DMS114 treated with DMSO at 0.1 percent for 48 hours (cell line): ENCODE results near the gene NFASC.

Source experiments
- DNase-seq: peaks from one replicate; lab custom pipeline; 2025; ENCODE audit not compliant: unreplicated experiment; lab: John Stamatoyannopoulos, UW

Gene NFASC

GRCh38 chr1:205002705-205003104 is 132.0 kb downstream of the NFASC start:
- no peak for DNase-seq

- DNase-seq: no peak
These were observed 132.9 kb downstream of the NFASC start for GRCh38 chr1:205003358-205004131.

- no peak for DNase-seq
These were observed 133.7 kb downstream of the NFASC start for GRCh38 chr1:205004351-205004750.

- no peak for DNase-seq
These were observed 138.2 kb downstream of the NFASC start for GRCh38 chr1:205008896-205009295.

- DNase-seq: no peak
These were observed 139.0 kb downstream of the NFASC start for GRCh38 chr1:205009670-205010069.

GRCh38 chr1:205012391-205013140 is 141.9 kb downstream of the NFASC start:
- no peak for DNase-seq

GRCh38 chr1:205013683-205014367 is 143.2 kb downstream of the NFASC start:
- no peak for DNase-seq

GRCh38 chr1:205014783-205015182 is 144.1 kb downstream of the NFASC start:
- DNase-seq: no peak

GRCh38 chr1:205015241-205015640 is 144.6 kb downstream of the NFASC start:
- DNase-seq: no peak

GRCh38 chr1:205016075-205016474 is 145.4 kb downstream of the NFASC start:
- DNase-seq: no peak

- DNase-seq: no peak
These were observed 145.9 kb downstream of the NFASC start for GRCh38 chr1:205016584-205016983.

GRCh38 chr1:205017001-205017400 is 146.3 kb downstream of the NFASC start:
- DNase-seq: no peak

GRCh38 chr1:205017766-205018165 is 147.1 kb downstream of the NFASC start:
- no peak for DNase-seq

- DNase-seq: no peak
These were observed 147.7 kb downstream of the NFASC start for GRCh38 chr1:205018381-205018780.

GRCh38 chr1:205020466-205020865 is 149.8 kb downstream of the NFASC start:
- no peak for DNase-seq

GRCh38 chr1:205024679-205025078 is 154.0 kb downstream of the NFASC start:
- DNase-seq: no peak

- no peak for DNase-seq
These were observed 154.6 kb downstream of the NFASC start for GRCh38 chr1:205025239-205025638.

- DNase-seq: no peak
These were observed 155.5 kb downstream of the NFASC start for GRCh38 chr1:205026181-205026580.

- DNase-seq: no peak
These were observed 157.7 kb downstream of the NFASC start for GRCh38 chr1:205028390-205028789.

GRCh38 chr1:205028924-205029323 is 158.3 kb downstream of the NFASC start:
- DNase-seq: no peak

- DNase-seq: no peak
These were observed 159.6 kb downstream of the NFASC start for GRCh38 chr1:205030241-205030640.

- no peak for DNase-seq
These were observed 160.2 kb downstream of the NFASC start for GRCh38 chr1:205030896-205031295.
